ENCODE measurements around the gene HSPA1A. TPM values are rescaled to one million over a fixed set of nuclear protein-coding genes. Genes with fewer than 3 reads are reported as not detected.

Gene HSPA1A
- total RNA-seq, 1 experiment from 2014 or later: 57.2 TPM

GRCh38 chr6:31770860-31771259, 44.5 kb upstream of the HSPA1A start (continued):
- TF ChIP-seq HMGA2 (CRISPR knock-in tag; IDR thresholded peaks at IDR 0.05) (no peak), ZNF138 (CRISPR knock-in tag; conservative IDR thresholded peaks at IDR 0.05) (no peak), E2F5 (CRISPR knock-in tag; IDR thresholded peaks at IDR 0.05) (no peak), ZSCAN18 (CRISPR knock-in tag; IDR thresholded peaks at IDR 0.05) (no peak), ZNF425 (CRISPR knock-in tag; conservative IDR thresholded peaks at IDR 0.05) (no peak)

GRCh38 chr6:31771992-31772358, 43.4 kb upstream of the HSPA1A start:
- Mint-ChIP-seq H3K4me1 (0 out of 2 replicates have a peak, but pooled peaks cover 2% of the 10 kb centered on the region), H3K27me3 (ENCODE audit: low read depth) (no peaks in the 10 kb centered on the region; the same call in 1 of the 2 replicates), H3K36me3 (no peaks in the 10 kb centered on the region), H3K27ac (no peak overlapping the region), H3K4me3 (no peak overlapping the region), H3K9me3 (no peaks in the 10 kb centered on the region)
- DNase-seq (ENCODE audit: low spot score): no peak
- POLR2A ChIA-PET: interaction anchor here (0.7 kb wide), 1 partner anchor 61 kb away, joined by 6 read pairs; no protein-coding TSS in a partner anchor
- CTCF ChIA-PET: interaction anchor here (1.4 to 3.0 kb wide), 7 partner anchors 19 to 111 kb away, joined by 3 to 16 read pairs (median 13); partner anchors contain the start of genes HSPA1B, LSM2, MSH5 and NEU1
- no peak for ATAC-seq
- TF ChIP-seq NFATC4 (CRISPR knock-in tag; IDR thresholded peaks at IDR 0.05) (no peak), E2F1 (CRISPR knock-in tag; IDR thresholded peaks at IDR 0.05) (no peak), MAX (CRISPR knock-in tag; IDR thresholded peaks at IDR 0.05) (no peak), CTCF (IDR thresholded peaks at IDR 0.05) (no peak), ZNF425 (CRISPR knock-in tag; conservative IDR thresholded peaks at IDR 0.05) (no peak), ATF2 (CRISPR knock-in tag; IDR thresholded peaks at IDR 0.05; ENCODE audit: borderline replicate concordance, low read depth) (no peak), ZNF512 (CRISPR knock-in tag; IDR thresholded peaks at IDR 0.05; ENCODE audit: borderline replicate concordance) (no peak), OVOL2 (CRISPR knock-in tag; IDR thresholded peaks at IDR 0.05; ENCODE audit: borderline replicate concordance) (no peak), ZNF281 (CRISPR knock-in tag; IDR thresholded peaks at IDR 0.05) (no peak), ATF1 (CRISPR knock-in tag; IDR thresholded peaks at IDR 0.05) (no peak), ZNF396 (CRISPR knock-in tag; IDR thresholded peaks at IDR 0.05; ENCODE audit: borderline replicate concordance) (no peak)

Measured in WTC11 (cell line).